Endothelial cell of umbilical vein (primary cell): Measurements from ENCODE around the gene TYW5. TPM values are rescaled to one million over a fixed set of nuclear protein-coding genes. Genes with fewer than 3 reads are reported as not detected.

Source experiments
- BruUV-seq: library from RNA; stranded (reverse); fragments of 400-500 nt; replicated peaks from 2 replicates; lab custom pipeline; 2021; lab: Mats Ljungman, UMichigan
- CTCF ChIA-PET: fragments of 300-600, 350-600 bp; sonication (Branson Sonifier 250); formaldehyde crosslinking; loops from one replicate; lab custom pipeline; 2021; ENCODE audit warnings: antibody characterized with exemption, inconsistent platforms; lab: Charles Lee
- POLR2A ChIA-PET: fragments of 300-600, 350-600 bp; sonication (Branson Sonifier 250); formaldehyde crosslinking; loops from one replicate; lab custom pipeline; 2021; ENCODE audit warnings: antibody characterized with exemption, inconsistent platforms; lab: Charles Lee
- DNase-seq: peaks from one replicate; pipeline ENCODE4 v3.0.0-alpha.2; 2011; ENCODE audit warnings: low read depth, low spot score
- FAIRE-seq: peaks from 2 replicates; lab custom pipeline; 2011; peaks lifted over from hg19 to GRCh38; lab: Jason Lieb, UNC
- H2AFZ ChIP-seq: 2 replicates; pipeline ENCODE4 v1.6.0; 2012; ENCODE audit warnings: low read depth, low read length, control low read depth, inconsistent platforms
- H3K27ac ChIP-seq: 2 replicates; pipeline ENCODE4 v1.5.1; 2011; ENCODE audit warnings: low read depth, mild to moderate bottlenecking, control low read depth, low read length, moderate library complexity; ENCODE audit not compliant: insufficient read depth
- H3K27me3 ChIP-seq, 2 experiments: 2 replicates each; pipeline versions ENCODE4 v1.6.0 to v1.6.1; 2011; ENCODE audit warnings: low read length in 2 of 2, mixed read lengths in 1 of 2; ENCODE audit not compliant: control insufficient read depth in 2 of 2, insufficient read depth in 2 of 2
- H3K36me3 ChIP-seq, 2 experiments: 2 replicates in 1 of 2; 3 replicates in 1 of 2; pipeline ENCODE4 v1.5.1; 2011; ENCODE audit warnings: low read length in 2 of 2, mild to moderate bottlenecking in 1 of 2, moderate library complexity in 1 of 2; ENCODE audit not compliant: control insufficient read depth in 2 of 2, insufficient read depth in 2 of 2; ENCODE audit errors: extremely low read depth in 1 of 2
- H3K4me1 ChIP-seq: 3 replicates; pipeline ENCODE4 v1.5.1; 2011; ENCODE audit warnings: mild to moderate bottlenecking, low read length; ENCODE audit not compliant: control insufficient read depth, insufficient read depth; ENCODE audit errors: extremely low read depth
- H3K4me2 ChIP-seq: 2 replicates; pipeline ENCODE4 v1.6.1; 2011; ENCODE audit warnings: low read length, control low read depth, mixed read lengths; ENCODE audit not compliant: insufficient read depth
- H3K4me3 ChIP-seq, 3 experiments: fragments of 200-600 bp in 1 of 3; sonication (generic), shearing (Covaris generic) in 1 of 3; replicated peaks in 1 of 3; 2 replicates each; pipeline ENCODE4 v1.5.1; 2011 to 2016; ENCODE audit warnings: control low read depth in 3 of 3, low read length in 3 of 3, mild to moderate bottlenecking in 2 of 3, inconsistent platforms in 1 of 3, low read depth in 1 of 3, moderate library complexity in 1 of 3; ENCODE audit not compliant: insufficient read depth in 1 of 3
- H3K79me2 ChIP-seq: 2 replicates; pipeline ENCODE4 v1.6.0; 2012; ENCODE audit warnings: low read length, inconsistent platforms; ENCODE audit not compliant: control insufficient read depth, insufficient read depth
- H3K9ac ChIP-seq: replicated peaks from 2 replicates; pipeline ENCODE3; 2011; ENCODE audit warnings: low read length, control low read depth; ENCODE audit not compliant: insufficient read depth; ENCODE audit errors: extremely low read depth
- H3K9me1 ChIP-seq: replicated peaks from 3 replicates; pipeline ENCODE4 v1.6.0; 2011; ENCODE audit warnings: mild to moderate bottlenecking, low read length; ENCODE audit not compliant: control insufficient read depth, insufficient read depth; ENCODE audit errors: extremely low read depth
- H3K9me3 ChIP-seq: replicated peaks from 2 replicates; pipeline ENCODE4 v1.5.1; 2012; ENCODE audit warnings: low read length, inconsistent platforms; ENCODE audit not compliant: control insufficient read depth, insufficient read depth
- H4K20me1 ChIP-seq: replicated peaks from 2 replicates; pipeline ENCODE3; 2011; ENCODE audit warnings: mild to moderate bottlenecking, low read length; ENCODE audit not compliant: control insufficient read depth, insufficient read depth; ENCODE audit errors: extremely low read depth
- EZH2 ChIP-seq: IDR thresholded peaks from 2 replicates; pipeline ENCODE4 v1.6.1; 2012; ENCODE audit warnings: borderline replicate concordance, low read depth, mild to moderate bottlenecking, moderate library complexity, low read length, inconsistent platforms; ENCODE audit not compliant: severe bottlenecking
- FOS ChIP-seq: IDR thresholded peaks from 2 replicates; pipeline ENCODE4 v1.6.1; 2011; ENCODE audit warnings: mild to moderate bottlenecking, low read length, moderate library complexity, borderline replicate concordance; ENCODE audit not compliant: insufficient read depth
- GATA2 ChIP-seq: IDR thresholded peaks from 2 replicates; pipeline ENCODE4 v1.7.0; 2011; ENCODE audit warnings: low read depth, mild to moderate bottlenecking, moderate library complexity, mixed read lengths, low read length; ENCODE audit not compliant: insufficient read length, insufficient read depth
- JUN ChIP-seq: IDR thresholded peaks from 2 replicates; pipeline ENCODE4 v1.6.1; 2011; ENCODE audit warnings: borderline replicate concordance, low read depth; ENCODE audit not compliant: insufficient read length, insufficient read depth
- MYC ChIP-seq: IDR thresholded peaks from one replicate; pipeline ENCODE4 v1.6.1; 2011; ENCODE audit warnings: mild to moderate bottlenecking, low read depth, low read length
- POLR2A ChIP-seq: IDR thresholded peaks from 2 replicates; pipeline ENCODE4 v1.6.1; 2012; ENCODE audit warnings: low read depth, mild to moderate bottlenecking, control low read depth, low read length
- POLR2AphosphoS5 ChIP-seq: IDR thresholded peaks from 2 replicates; pipeline ENCODE4 v1.6.1; 2012; ENCODE audit warnings: low read depth, mild to moderate bottlenecking, control low read depth, low read length, moderate library complexity; ENCODE audit not compliant: insufficient read depth
- dilution Hi-C: fragments of 300-500 bp; cut with MboI; formaldehyde crosslinking; loops from one replicate; pipeline ENCODE4 v1.15.0; 2019; ENCODE audit warnings: low sequenced_read_pairs; ENCODE audit not compliant: extremely low pct_ligation_motif_present
- intact Hi-C: fragments of 100-400 bp; cut with micrococcal nuclease; formaldehyde crosslinking; loops from one replicate; pipeline ENCODE4 v1.10.0; 2022
- polyA plus RNA-seq, 4 experiments: library from polyadenylated mRNA; depleted of rRNA in 3 of 4; stranded (reverse) in 3 of 4; unstranded in 1 of 4; fragments of >200 nt; gene quantifications; 2 replicates each; pipeline versions ENCODE4 v1.2.1 to v1.2.3, GENCODE V29; 2011 to 2012; ENCODE audit warnings: missing spikeins in 1 of 4
- total RNA-seq: library from RNA; stranded (reverse); gene quantifications from 2 replicates; pipeline ENCODE4 v1.2.3, GENCODE V29; 2021
- TF ChIP-seq, protein P1 (sequence below): IDR thresholded peaks from 2 replicates; pipeline ENCODE4 v1.6.1; 2011; ENCODE audit not compliant: insufficient read depth, insufficient read length
- TF ChIP-seq, protein P2 (sequence below), 2 donors: IDR thresholded peaks; 1 replicate in 1 of 2; 2 replicates in 1 of 2; pipeline ENCODE4 v1.5.1; 2011; ENCODE audit warnings: low read length in 2 of 2, mild to moderate bottlenecking in 2 of 2, moderate library complexity in 2 of 2, control low read depth in 1 of 2, inconsistent platforms in 1 of 2, low read depth in 1 of 2; ENCODE audit not compliant: insufficient read depth in 1 of 2; ENCODE audit errors: extremely low read depth in 1 of 2

TYW5 gene
- total and polyA plus RNA-seq, 2 donors (not counting 3 experiments of a cell fraction or from before 2014, with no cell fraction given) = 2.6 to 8.9 TPM

DNA sequence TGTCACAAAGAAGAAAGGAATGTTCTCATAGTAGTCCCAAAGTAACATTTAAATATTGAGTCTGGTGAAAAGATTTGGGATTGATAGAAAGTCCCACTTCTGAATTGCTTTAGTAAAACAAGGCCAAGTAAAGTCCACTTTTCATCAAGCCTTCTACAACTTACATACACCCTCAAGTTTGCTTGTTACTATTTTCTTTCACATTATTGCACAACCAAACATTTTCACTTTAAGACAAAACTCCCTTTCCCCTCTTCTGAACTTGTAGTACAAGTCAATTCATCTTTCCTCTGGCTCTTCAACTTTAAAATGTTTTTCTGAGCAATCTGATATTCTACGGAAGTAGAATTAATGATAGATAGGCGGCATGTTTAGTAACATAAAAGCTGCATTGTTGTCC is 11.1 kb upstream of the TYW5 start:
- no peaks in the 10 kb centered on the region for H3K9me1 ChIP-seq
- H3K9me3 ChIP-seq = no peaks in the 10 kb centered on the region
- no peak for TF ChIP-seq JUN
- TF ChIP-seq MYC = no peak
- TF ChIP-seq GATA2 = no peak
- no peak for TF ChIP-seq POLR2A
- TF ChIP-seq, protein P1, sequence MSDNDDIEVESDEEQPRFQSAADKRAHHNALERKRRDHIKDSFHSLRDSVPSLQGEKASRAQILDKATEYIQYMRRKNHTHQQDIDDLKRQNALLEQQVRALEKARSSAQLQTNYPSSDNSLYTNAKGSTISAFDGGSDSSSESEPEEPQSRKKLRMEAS = no peak
- no peak for TF ChIP-seq POLR2AphosphoS5
- TF ChIP-seq, protein P2, sequence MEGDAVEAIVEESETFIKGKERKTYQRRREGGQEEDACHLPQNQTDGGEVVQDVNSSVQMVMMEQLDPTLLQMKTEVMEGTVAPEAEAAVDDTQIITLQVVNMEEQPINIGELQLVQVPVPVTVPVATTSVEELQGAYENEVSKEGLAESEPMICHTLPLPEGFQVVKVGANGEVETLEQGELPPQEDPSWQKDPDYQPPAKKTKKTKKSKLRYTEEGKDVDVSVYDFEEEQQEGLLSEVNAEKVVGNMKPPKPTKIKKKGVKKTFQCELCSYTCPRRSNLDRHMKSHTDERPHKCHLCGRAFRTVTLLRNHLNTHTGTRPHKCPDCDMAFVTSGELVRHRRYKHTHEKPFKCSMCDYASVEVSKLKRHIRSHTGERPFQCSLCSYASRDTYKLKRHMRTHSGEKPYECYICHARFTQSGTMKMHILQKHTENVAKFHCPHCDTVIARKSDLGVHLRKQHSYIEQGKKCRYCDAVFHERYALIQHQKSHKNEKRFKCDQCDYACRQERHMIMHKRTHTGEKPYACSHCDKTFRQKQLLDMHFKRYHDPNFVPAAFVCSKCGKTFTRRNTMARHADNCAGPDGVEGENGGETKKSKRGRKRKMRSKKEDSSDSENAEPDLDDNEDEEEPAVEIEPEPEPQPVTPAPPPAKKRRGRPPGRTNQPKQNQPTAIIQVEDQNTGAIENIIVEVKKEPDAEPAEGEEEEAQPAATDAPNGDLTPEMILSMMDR (IDR thresholded peaks at IDR 0.05; ENCODE audit: extremely low read depth in 1 of 2, insufficient read depth in 1 of 2, low read depth in 1 of 2, low read length in 2 of 2) = no peak
- TF ChIP-seq EZH2 = no peak
- no peak for TF ChIP-seq FOS
- ChIA-PET POLR2A (no interaction called here), CTCF (no interaction called here)
- intact Hi-C loops (no loop called here), dilution Hi-C loops (no loop called here)
- no peak overlapping the region for H3K9ac ChIP-seq
- H3K4me1 ChIP-seq = no peaks in the 10 kb centered on the region
- no TSS peak for BruUV-seq
- H3K4me2 ChIP-seq = no peak overlapping the region
- H3K27ac ChIP-seq = no peak overlapping the region
- no peak overlapping the region for H3K4me3 ChIP-seq
- H3K27me3 ChIP-seq = no peaks in the 10 kb centered on the region
- DNase-seq = no peak
- H4K20me1 ChIP-seq = no peaks in the 10 kb centered on the region
- FAIRE-seq = no peak
- H3K36me3 ChIP-seq = peaks cover 5 to 20% of the 10 kb centered on the region in 2 experiments
- no peaks in the 10 kb centered on the region for H3K79me2 ChIP-seq
- no peak overlapping the region for H2AFZ ChIP-seq
